GM12892 (cell line): ENCODE results near the gene SLC2A3.

Source experiments
- POLR2A ChIP-seq: IDR thresholded peaks from 2 replicates; pipeline ENCODE4 v1.6.1; 2011; ENCODE audit warnings: low read depth, low read length, control low read depth
- TAF1 ChIP-seq: IDR thresholded peaks from 2 replicates; pipeline ENCODE4 v1.6.1; 2011; ENCODE audit warnings: low read depth, mild to moderate bottlenecking, control low read depth, low read length, borderline replicate concordance

- TF ChIP-seq TAF1: no peak
- no peak for TF ChIP-seq POLR2A
Measured at GRCh38 chr12:7870335-7870734, 65.7 kb downstream of the SLC2A3 start.
